Suprapubic skin (tissue), 4 donors: ENCODE results near the gene GMPPA. TPM values are rescaled to one million over a fixed set of nuclear protein-coding genes. Genes with fewer than 3 reads are reported as not detected.
A peak's percentile ranks its signal among the peaks of the same experiment; 100 is the strongest.

Experiments used
- DNase-seq, 2 donors: peaks; one replicate each; pipeline ENCODE4 v3.0.0-alpha.2; 2019; ENCODE audit warnings: low spot score in 2 of 2
- H3K27ac ChIP-seq: fragments of 200-600 bp; sonication (generic); one replicate; pipeline ENCODE4 v1.5.1; 2019
- H3K27me3 ChIP-seq: fragments of 200-600 bp; sonication (generic); one replicate; pipeline ENCODE4 v1.5.1; 2019
- H3K36me3 ChIP-seq: fragments of 200-600 bp; sonication (generic); one replicate; pipeline ENCODE4 v1.5.1; 2019
- H3K4me1 ChIP-seq: fragments of 200-600 bp; sonication (generic); one replicate; pipeline ENCODE4 v1.5.1; 2019
- H3K4me3 ChIP-seq: fragments of 200-600 bp; sonication (generic); one replicate; pipeline ENCODE4 v1.5.1; 2019; ENCODE audit warnings: mild to moderate bottlenecking
- H3K9me3 ChIP-seq: fragments of 200-600 bp; sonication (generic); one replicate; pipeline ENCODE4 v1.5.1; 2019
- EP300 ChIP-seq: sonication (generic); formaldehyde crosslinking; IDR thresholded peaks from one replicate; pipeline ENCODE4 v1.6.1; 2017; ENCODE audit warnings: antibody characterized with exemption
- POLR2A ChIP-seq, 2 donors: fragments of 450-650 bp; IDR thresholded peaks; one replicate each; pipeline ENCODE4 v1.6.1; 2017; ENCODE audit warnings: antibody characterized with exemption in 2 of 2, mild to moderate bottlenecking in 2 of 2, moderate library complexity in 2 of 2
- POLR2AphosphoS5 ChIP-seq, 3 donors: sonication (generic); formaldehyde crosslinking; IDR thresholded peaks; one replicate each; pipeline ENCODE4 v1.6.1; 2017; ENCODE audit warnings: antibody characterized with exemption in 3 of 3
- WGBS: methylation state at CpG from one replicate; pipeline ENCODE4 v1.1.5; 2018; 5-methylcytosine and 5-hydroxymethylcytosine counted together
- total RNA-seq, 4 donors: library from RNA; depleted of rRNA; stranded (reverse); fragments of >200 nt; gene quantifications; one replicate each; pipeline ENCODE4 v1.1.0, GENCODE V29; 2016
- TF ChIP-seq, protein P1 (sequence below), 2 donors: fragments of 200-600 bp in 1 of 2; fragments of 450-650 bp in 1 of 2; sonication (generic) in 1 of 2; IDR thresholded peaks; one replicate each; pipeline ENCODE4 v1.5.1; 2016 to 2019; ENCODE audit warnings: antibody characterized with exemption in 2 of 2, mild to moderate bottlenecking in 1 of 2, moderate library complexity in 1 of 2

GMPPA gene
- total RNA-seq, 4 donors from 2014 or later: 18.3 to 31.3 (median 22.3) TPM

DNA sequence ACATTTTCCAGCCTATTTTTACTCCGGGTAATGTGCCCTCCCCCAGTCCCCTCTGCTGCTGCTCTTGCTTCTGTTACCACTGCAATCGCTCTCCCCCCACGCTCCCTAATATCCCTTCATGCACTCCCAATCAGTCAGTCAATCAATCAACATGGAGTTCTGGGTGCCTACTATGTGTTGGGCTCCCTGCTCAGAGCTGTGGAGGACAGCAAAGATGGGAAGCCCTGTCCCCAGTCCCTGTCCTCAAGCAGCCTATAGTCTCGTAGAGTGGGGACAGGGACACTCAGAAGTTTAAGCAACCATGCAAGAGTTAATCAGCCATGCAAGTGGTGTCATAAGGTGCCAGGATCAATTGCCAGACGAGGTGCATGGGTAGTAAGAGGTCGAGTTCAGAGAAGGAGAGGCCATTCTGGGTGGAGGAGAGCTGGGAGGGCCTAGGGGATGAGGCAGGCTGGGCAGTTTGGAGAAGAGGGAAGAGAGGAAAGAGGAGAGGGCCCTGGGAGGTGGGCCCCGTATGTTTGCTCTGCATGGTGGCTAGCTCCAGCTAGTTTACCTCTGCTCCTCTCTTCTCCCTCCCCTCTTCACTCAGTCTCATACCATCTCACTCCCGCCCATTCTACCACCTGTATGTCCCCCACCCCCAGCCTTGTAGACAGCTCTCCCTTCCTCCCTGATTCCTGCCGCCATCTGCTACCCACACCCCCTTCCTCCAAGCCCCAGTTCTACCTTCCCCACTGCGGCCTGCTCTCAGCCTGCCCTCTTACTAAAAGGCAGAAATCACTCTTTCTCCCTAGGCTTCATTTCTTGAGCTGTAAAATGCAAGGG lies 19.5 kb downstream of the GMPPA start:
- Histone ChIP-seq H3K27me3 (peaks cover 83% of the 10 kb centered on the region), H3K9me3 (no peaks in the 10 kb centered on the region), H3K36me3 (no peaks in the 10 kb centered on the region), H3K4me1 (peaks cover 29% of the 10 kb centered on the region), H3K4me3 (no peak overlapping the region), H3K27ac (no peak overlapping the region)
- WGBS: 64% methylated on average over 10 of the region's 10 CpGs
- DNase-seq: no peak
- TF ChIP-seq, protein P1, sequence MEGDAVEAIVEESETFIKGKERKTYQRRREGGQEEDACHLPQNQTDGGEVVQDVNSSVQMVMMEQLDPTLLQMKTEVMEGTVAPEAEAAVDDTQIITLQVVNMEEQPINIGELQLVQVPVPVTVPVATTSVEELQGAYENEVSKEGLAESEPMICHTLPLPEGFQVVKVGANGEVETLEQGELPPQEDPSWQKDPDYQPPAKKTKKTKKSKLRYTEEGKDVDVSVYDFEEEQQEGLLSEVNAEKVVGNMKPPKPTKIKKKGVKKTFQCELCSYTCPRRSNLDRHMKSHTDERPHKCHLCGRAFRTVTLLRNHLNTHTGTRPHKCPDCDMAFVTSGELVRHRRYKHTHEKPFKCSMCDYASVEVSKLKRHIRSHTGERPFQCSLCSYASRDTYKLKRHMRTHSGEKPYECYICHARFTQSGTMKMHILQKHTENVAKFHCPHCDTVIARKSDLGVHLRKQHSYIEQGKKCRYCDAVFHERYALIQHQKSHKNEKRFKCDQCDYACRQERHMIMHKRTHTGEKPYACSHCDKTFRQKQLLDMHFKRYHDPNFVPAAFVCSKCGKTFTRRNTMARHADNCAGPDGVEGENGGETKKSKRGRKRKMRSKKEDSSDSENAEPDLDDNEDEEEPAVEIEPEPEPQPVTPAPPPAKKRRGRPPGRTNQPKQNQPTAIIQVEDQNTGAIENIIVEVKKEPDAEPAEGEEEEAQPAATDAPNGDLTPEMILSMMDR (IDR thresholded peaks at IDR 0.05): no peak
- no peak for TF ChIP-seq POLR2AphosphoS5 (IDR thresholded peaks at IDR 0.05)

DNA sequence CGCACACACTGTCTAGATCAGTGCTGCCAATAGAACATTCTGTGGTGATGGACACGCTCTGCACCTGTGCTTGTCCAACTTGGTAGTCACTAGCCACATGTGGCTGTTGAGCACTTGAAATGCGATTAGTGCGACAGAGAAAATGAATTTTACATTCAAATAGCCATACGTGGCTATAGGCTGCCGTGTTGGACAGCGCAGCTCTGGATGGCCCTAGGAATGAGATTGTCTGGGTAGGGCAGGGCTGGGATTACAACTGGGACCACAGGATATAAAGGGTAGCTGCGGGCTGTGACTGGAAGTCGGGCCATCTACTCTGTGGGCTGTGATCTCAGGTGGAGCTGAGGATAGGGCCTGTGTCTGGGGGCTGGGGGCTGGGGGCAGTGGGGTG lies 20.8 kb downstream of the GMPPA start:
- Histone ChIP-seq H3K36me3 (no peaks in the 10 kb centered on the region), H3K9me3 (no peaks in the 10 kb centered on the region), H3K27ac (no peak overlapping the region), H3K4me3 (no peak overlapping the region), H3K4me1 (peaks cover 23% of the 10 kb centered on the region), H3K27me3 (peaks cover 83% of the 10 kb centered on the region)
- TF ChIP-seq EP300 (no peak), POLR2AphosphoS5 (IDR thresholded peaks at IDR 0.05) (no peak), POLR2A (IDR thresholded peaks at IDR 0.05) (no peak)
- TF ChIP-seq, protein P1 (IDR thresholded peaks at IDR 0.05): no peak
- DNase-seq: no peak
- WGBS: 92% methylated on average over 9 of the region's 9 CpGs

DNA sequence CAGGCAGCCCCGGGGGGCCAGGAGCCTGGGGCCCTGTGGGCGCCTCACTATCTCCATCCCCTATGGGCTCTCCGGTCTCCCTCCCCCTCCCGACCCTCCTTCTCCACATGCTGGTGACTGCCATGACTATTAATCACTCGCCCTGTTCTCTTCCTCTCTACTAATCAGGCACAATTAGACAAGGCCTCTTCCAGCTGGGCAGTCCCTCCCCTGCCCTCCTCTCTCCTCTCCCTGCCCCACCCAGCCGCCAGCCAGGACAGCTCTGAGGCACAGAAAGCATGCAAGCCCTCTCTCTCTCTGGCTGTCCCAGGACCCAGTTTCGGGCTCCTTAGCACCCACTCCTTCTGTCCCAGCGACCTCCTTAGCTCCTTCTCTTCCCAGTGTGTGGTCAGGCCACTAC lies 21.4 kb downstream of the GMPPA start:
- TF ChIP-seq POLR2AphosphoS5 (IDR thresholded peaks at IDR 0.05) (no peak), POLR2A (IDR thresholded peaks at IDR 0.05) (no peak), EP300 (no peak)
- TF ChIP-seq, protein P1 (IDR thresholded peaks at IDR 0.05): no peak
- Histone ChIP-seq H3K36me3 (no peaks in the 10 kb centered on the region), H3K9me3 (no peaks in the 10 kb centered on the region), H3K4me1 (peaks cover 22% of the 10 kb centered on the region), H3K27me3 (peaks cover 83% of the 10 kb centered on the region), H3K4me3 (no peak overlapping the region), H3K27ac (no peak overlapping the region)
- 65% methylated on average over 8 of the region's 8 CpGs for WGBS
- no peak for DNase-seq

DNA sequence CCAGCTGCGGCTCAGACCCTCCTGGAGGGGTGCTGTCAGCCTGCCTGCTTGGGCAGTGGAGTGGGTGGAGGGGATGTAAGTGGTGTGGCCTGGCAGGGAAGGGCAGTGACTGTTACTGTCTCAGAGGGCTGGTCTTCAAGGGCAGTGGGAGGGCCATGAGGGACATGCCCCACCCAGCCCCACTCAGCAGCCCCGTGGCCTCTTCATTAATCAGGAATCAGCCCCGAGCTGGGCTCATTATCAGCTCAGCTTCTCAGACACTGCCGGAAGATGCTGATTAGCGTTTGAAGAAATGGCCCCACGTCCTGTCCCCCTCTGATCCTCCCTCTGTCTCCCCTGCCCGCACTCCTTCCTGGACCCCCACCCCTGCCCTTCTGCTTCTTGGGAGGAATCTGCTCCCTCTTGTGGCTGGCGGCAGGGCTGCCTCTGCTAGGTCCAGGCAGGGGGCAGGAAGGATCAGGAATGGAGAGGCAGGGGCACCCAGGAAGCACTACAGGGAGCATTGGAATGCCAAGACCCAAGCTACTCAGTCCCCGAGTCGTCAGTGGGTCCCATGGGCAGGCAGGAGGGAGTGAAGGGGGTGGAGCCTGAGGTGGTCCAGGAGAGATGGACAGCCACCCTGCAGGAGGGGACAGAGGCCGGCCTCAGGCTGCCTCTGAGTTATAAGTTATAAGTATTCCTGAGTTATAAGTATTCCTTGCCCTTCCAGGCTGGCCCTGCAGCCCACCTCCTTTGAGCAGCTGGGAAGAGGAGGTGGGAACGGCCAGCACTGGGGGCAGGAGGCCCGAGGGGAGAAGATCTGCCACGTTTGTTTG lies 22.6 kb downstream of the GMPPA start:
- H3K27me3 ChIP-seq: peaks cover 83% of the 10 kb centered on the region
- no peaks in the 10 kb centered on the region for H3K36me3 ChIP-seq
- no peak for DNase-seq
- peaks cover 22% of the 10 kb centered on the region for H3K4me1 ChIP-seq
- H3K27ac ChIP-seq: no peak overlapping the region
- H3K9me3 ChIP-seq: no peaks in the 10 kb centered on the region
- H3K4me3 ChIP-seq: no peak overlapping the region
- TF ChIP-seq, protein P1 (IDR thresholded peaks at IDR 0.05): peak in 1 of 2 donors; percentile 52
- no peak for TF ChIP-seq EP300
- 22% methylated on average over 14 of the region's 14 CpGs for WGBS
